HG03103 (cell line): ENCODE results near the gene BCL2A1.
"Not testable (repeated sequence)": the region's sequence is repeated elsewhere in the genome, so short reads cannot be mapped to it uniquely, and the experiment has no call there.

Experiments used
- ATAC-seq: cut with Tn5 transposase; IDR thresholded peaks from one replicate; pipeline ENCODE4 v1.9.1; 2021; ENCODE audit warnings: low read depth; ENCODE audit not compliant: unreplicated experiment

BCL2A1 gene

GRCh38 chr15:79962178-79962577 is 8.8 kb downstream of the BCL2A1 start:
- no peak for ATAC-seq

GRCh38 chr15:79960502-79961212 is 10.3 kb downstream of the BCL2A1 start:
- ATAC-seq = no peak

GRCh38 chr15:79957741-79958140 is 13.3 kb downstream of the BCL2A1 start:
- ATAC-seq = no peak

GRCh38 chr15:79956354-79956939 is 14.5 kb downstream of the BCL2A1 start:
- ATAC-seq = no peak

- no peak for ATAC-seq
These were observed 16.3 kb downstream of the BCL2A1 start for GRCh38 chr15:79954661-79955060.

GRCh38 chr15:79953951-79954444 is 17.0 kb downstream of the BCL2A1 start:
- no peak for ATAC-seq

- no peak for ATAC-seq
These were observed 18.7 kb downstream of the BCL2A1 start for GRCh38 chr15:79952329-79952728.

GRCh38 chr15:79950247-79950646 is 20.7 kb downstream of the BCL2A1 start:
- ATAC-seq = no peak

GRCh38 chr15:79948761-79949160 is 22.2 kb downstream of the BCL2A1 start:
- no peak for ATAC-seq

GRCh38 chr15:79948095-79948695 is 22.8 kb downstream of the BCL2A1 start:
- no peak for ATAC-seq

- no peak for ATAC-seq
These were observed 24.0 kb downstream of the BCL2A1 start for GRCh38 chr15:79947009-79947408.

- ATAC-seq = no peak
These were observed 26.4 kb downstream of the BCL2A1 start for GRCh38 chr15:79944622-79945021.

- no peak for ATAC-seq
These were observed 27.2 kb downstream of the BCL2A1 start for GRCh38 chr15:79943820-79944219.

GRCh38 chr15:79942741-79943481 is 28.1 kb downstream of the BCL2A1 start:
- no peak for ATAC-seq

- ATAC-seq = no peak
These were observed 31.6 kb downstream of the BCL2A1 start for GRCh38 chr15:79939399-79939798.

GRCh38 chr15:79938143-79938542 is 32.9 kb downstream of the BCL2A1 start:
- no peak for ATAC-seq

GRCh38 chr15:79935556-79936201 is 35.3 kb downstream of the BCL2A1 start:
- not testable (repeated sequence) for ATAC-seq

- ATAC-seq = no peak
These were observed 37.8 kb downstream of the BCL2A1 start for GRCh38 chr15:79933231-79933630.

- no peak for ATAC-seq
These were observed 38.5 kb downstream of the BCL2A1 start for GRCh38 chr15:79932447-79932846.

- no peak for ATAC-seq
These were observed 40.5 kb downstream of the BCL2A1 start for GRCh38 chr15:79930516-79930915.

- ATAC-seq = no peak
These were observed 41.6 kb downstream of the BCL2A1 start for GRCh38 chr15:79929412-79929811.
